T-helper 1 cell treated with Interleukin-12 subunit alpha and Interleukin-12 subunit beta and Interleukin-4 antibody, amounts not matched to agents 30 μg/mL and 1 μg/mL, for 36 hours (primary cell): Measurements from ENCODE around the gene C21orf58.

ENCODE experiments used
- H3K27ac Mint-ChIP-seq: one replicate; pipeline ENCODE4 v1.8.0; 2021; ENCODE audit warnings: mild to moderate bottlenecking, mixed read lengths
- H3K27me3 Mint-ChIP-seq: one replicate; pipeline ENCODE4 v1.8.0; 2021; ENCODE audit warnings: low read depth, mixed read lengths
- H3K36me3 Mint-ChIP-seq: one replicate; pipeline ENCODE4 v1.8.0; 2021; ENCODE audit warnings: low read depth, mixed read lengths
- H3K4me1 Mint-ChIP-seq: one replicate; pipeline ENCODE4 v1.8.0; 2021; ENCODE audit warnings: low read depth, mixed read lengths
- H3K4me3 Mint-ChIP-seq: one replicate; pipeline ENCODE4 v1.8.0; 2021; ENCODE audit warnings: mild to moderate bottlenecking, moderate library complexity, mixed read lengths
- H3K9me3 Mint-ChIP-seq: one replicate; pipeline ENCODE4 v1.8.0; 2021; ENCODE audit warnings: mixed read lengths

The C21orf58 gene

GRCh38 chr21:46284733-46285132 lies 38.9 kb downstream of the C21orf58 start:
- peak overlapping the region; percentile 100 for H3K4me3 Mint-ChIP-seq
- H3K27me3 Mint-ChIP-seq: no peaks in the 10 kb centered on the region
- H3K4me1 Mint-ChIP-seq: peaks cover 39% of the 10 kb centered on the region
- H3K27ac Mint-ChIP-seq: peak overlapping the region; percentile 89
- no peaks in the 10 kb centered on the region for H3K9me3 Mint-ChIP-seq
- peaks cover 38% of the 10 kb centered on the region for H3K36me3 Mint-ChIP-seq

- peaks cover 40% of the 10 kb centered on the region for H3K36me3 Mint-ChIP-seq
- H3K4me3 Mint-ChIP-seq: peak overlapping the region; percentile 75
- H3K4me1 Mint-ChIP-seq: peaks cover 37% of the 10 kb centered on the region
- peak overlapping the region; percentile 53 for H3K27ac Mint-ChIP-seq
- no peaks in the 10 kb centered on the region for H3K27me3 Mint-ChIP-seq
- H3K9me3 Mint-ChIP-seq: no peaks in the 10 kb centered on the region
Measured at GRCh38 chr21:46284077-46284644, 39.5 kb downstream of the C21orf58 start.

GRCh38 chr21:46274797-46275390 lies 48.8 kb downstream of the C21orf58 start:
- Mint-ChIP-seq H3K9me3 (no peaks in the 10 kb centered on the region), H3K4me3 (no peak overlapping the region), H3K27me3 (no peaks in the 10 kb centered on the region), H3K36me3 (peaks cover 44% of the 10 kb centered on the region), H3K4me1 (peaks cover 2% of the 10 kb centered on the region), H3K27ac (no peak overlapping the region)

DNA sequence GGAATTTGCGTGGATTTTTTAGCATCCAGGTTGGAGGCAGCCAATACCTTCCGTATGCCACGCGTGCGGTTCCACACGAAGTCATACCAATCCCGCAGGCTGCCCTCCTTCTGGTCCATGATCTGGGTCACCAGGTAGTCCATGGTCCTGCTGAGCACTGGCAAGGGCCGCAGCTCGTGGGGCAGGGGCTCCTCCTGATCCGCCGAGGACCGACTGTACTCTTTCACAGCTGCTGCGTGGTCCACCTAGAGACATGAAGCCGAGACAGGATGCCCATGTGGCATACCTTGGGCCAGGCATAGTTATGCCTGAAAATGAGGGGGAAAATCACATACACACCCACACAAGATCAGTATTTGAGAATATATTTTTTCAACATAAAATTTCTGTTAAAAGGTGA lies 50.3 kb downstream of the C21orf58 start:
- H3K9me3 Mint-ChIP-seq: no peaks in the 10 kb centered on the region
- peaks cover 2% of the 10 kb centered on the region for H3K4me1 Mint-ChIP-seq
- H3K36me3 Mint-ChIP-seq: peaks cover 43% of the 10 kb centered on the region
- H3K27me3 Mint-ChIP-seq: no peaks in the 10 kb centered on the region
- H3K4me3 Mint-ChIP-seq: no peak overlapping the region
- no peak overlapping the region for H3K27ac Mint-ChIP-seq

DNA sequence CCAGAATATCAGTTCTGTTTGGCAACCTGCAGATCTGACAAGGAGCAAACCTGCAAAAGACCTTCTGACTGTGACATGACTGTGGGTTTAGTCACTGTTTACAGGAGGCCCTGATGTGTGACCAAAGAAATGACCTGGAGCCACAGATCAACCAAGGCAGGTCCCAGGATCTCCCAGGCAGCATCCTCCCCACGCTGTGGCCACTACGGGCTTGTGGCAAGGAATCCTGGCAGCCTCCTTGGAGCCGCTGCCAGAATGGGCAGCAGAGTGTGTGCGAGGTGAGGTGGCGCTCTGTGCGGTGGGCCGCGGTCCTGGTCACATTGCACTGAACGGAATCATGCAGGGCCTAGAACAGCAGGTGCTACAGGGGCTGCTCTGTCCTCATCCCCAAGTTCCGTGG lies 54.2 kb downstream of the C21orf58 start:
- H3K9me3 Mint-ChIP-seq: no peaks in the 10 kb centered on the region
- no peaks in the 10 kb centered on the region for H3K4me1 Mint-ChIP-seq
- no peak overlapping the region for H3K27ac Mint-ChIP-seq
- no peaks in the 10 kb centered on the region for H3K27me3 Mint-ChIP-seq
- H3K36me3 Mint-ChIP-seq: peaks cover 50% of the 10 kb centered on the region
- no peak overlapping the region for H3K4me3 Mint-ChIP-seq

GRCh38 chr21:46268371-46268770 lies 55.3 kb downstream of the C21orf58 start:
- Mint-ChIP-seq H3K27ac (no peak overlapping the region), H3K27me3 (no peaks in the 10 kb centered on the region), H3K9me3 (no peaks in the 10 kb centered on the region), H3K36me3 (peaks cover 41% of the 10 kb centered on the region), H3K4me3 (no peak overlapping the region), H3K4me1 (no peaks in the 10 kb centered on the region)

- Mint-ChIP-seq H3K27me3 (no peaks in the 10 kb centered on the region), H3K4me1 (no peaks in the 10 kb centered on the region), H3K9me3 (no peaks in the 10 kb centered on the region), H3K4me3 (no peak overlapping the region), H3K27ac (no peak overlapping the region), H3K36me3 (peaks cover 31% of the 10 kb centered on the region)
Measured at GRCh38 chr21:46266946-46267345, 56.7 kb downstream of the C21orf58 start.

- H3K9me3 Mint-ChIP-seq: no peaks in the 10 kb centered on the region
- H3K36me3 Mint-ChIP-seq: peaks cover 33% of the 10 kb centered on the region
- no peak overlapping the region for H3K27ac Mint-ChIP-seq
- H3K27me3 Mint-ChIP-seq: no peaks in the 10 kb centered on the region
- H3K4me1 Mint-ChIP-seq: no peaks in the 10 kb centered on the region
- no peak overlapping the region for H3K4me3 Mint-ChIP-seq
Measured at GRCh38 chr21:46265736-46266525, 57.7 kb downstream of the C21orf58 start.

DNA sequence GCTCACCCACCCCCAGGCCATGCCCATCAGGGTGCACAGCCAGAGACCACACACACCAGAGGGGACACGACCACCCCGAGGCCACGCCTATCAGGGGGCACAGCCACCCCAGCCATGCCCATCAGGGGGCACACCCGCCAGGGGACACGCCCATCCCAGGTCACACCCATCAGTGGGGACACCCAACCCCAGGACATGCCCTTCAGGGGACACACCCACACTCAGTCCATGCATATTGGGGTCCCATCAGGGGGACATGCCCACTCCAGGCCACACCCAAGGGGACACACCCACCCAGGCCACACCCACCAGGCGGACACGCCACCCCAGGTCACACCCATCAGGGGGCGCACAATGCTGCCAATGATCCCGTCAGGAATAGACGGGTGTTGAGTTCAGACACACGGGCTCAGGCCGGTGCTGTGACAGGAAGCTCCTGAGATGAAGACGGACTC lies 59.0 kb downstream of the C21orf58 start:
- H3K4me3 Mint-ChIP-seq: no peak overlapping the region
- H3K4me1 Mint-ChIP-seq: no peaks in the 10 kb centered on the region
- no peaks in the 10 kb centered on the region for H3K9me3 Mint-ChIP-seq
- peaks cover 32% of the 10 kb centered on the region for H3K36me3 Mint-ChIP-seq
- H3K27ac Mint-ChIP-seq: no peak overlapping the region
- H3K27me3 Mint-ChIP-seq: no peaks in the 10 kb centered on the region

DNA sequence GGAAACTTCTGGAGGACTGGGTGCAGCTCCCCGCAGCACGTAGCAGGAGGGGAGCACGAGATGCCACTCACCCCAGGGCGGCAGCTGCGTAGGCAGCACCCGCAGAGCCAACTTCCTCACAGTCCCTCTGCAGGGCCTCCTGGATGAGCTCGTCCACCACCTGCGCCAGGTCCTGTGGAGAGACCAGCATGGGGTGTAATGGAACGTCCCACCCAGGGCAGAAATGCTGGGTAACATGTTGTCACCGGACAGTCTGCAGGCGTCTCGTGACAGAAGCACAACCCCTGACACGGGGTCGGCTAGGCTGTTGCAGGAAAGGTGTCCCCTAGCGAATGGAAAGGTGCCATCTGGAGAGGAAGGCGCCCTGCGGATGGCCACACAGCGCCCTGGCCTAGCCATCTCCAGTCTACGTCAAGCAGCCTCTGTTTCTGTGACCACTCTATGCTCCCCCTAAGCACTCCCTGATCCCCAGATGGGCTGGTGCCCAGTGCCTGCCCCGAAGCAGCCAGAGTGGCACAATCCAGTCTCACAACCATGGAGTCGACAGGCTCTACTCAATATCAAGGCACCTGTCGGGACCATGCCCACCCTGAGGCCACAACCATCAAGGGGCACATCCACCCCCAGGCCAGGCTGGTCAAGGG lies 59.5 kb downstream of the C21orf58 start:
- no peaks in the 10 kb centered on the region for H3K27me3 Mint-ChIP-seq
- H3K36me3 Mint-ChIP-seq: peaks cover 31% of the 10 kb centered on the region
- H3K27ac Mint-ChIP-seq: no peak overlapping the region
- H3K4me3 Mint-ChIP-seq: no peak overlapping the region
- no peaks in the 10 kb centered on the region for H3K4me1 Mint-ChIP-seq
- no peaks in the 10 kb centered on the region for H3K9me3 Mint-ChIP-seq

DNA sequence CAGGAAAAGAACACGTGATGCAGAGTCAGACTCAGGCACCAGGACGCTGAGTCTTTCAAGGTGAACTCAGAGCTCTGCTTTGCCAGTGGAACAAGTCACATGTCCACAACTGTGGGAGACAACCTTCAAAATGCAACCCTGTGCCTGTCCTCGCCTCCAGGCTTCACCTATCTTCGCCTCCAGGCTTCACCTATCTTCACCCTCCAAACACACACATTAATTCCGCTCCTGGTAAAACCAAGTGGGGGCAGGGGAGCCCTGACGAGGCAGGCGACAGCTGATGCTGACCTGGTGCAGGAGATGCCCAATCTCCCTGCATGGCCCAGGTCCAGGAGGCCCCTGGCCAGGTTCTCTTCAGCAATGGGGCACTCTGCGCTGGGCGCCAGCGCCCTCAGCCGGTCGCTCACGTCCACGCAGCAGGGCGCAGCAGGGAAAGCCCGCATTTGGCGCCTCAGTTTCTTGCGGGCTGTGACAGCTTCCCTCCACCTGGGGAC lies 67.1 kb downstream of the C21orf58 start:
- Mint-ChIP-seq H3K9me3 (no peaks in the 10 kb centered on the region), H3K27ac (peak overlapping the region; percentile 3), H3K4me1 (peaks cover 22% of the 10 kb centered on the region), H3K27me3 (no peaks in the 10 kb centered on the region), H3K4me3 (no peak overlapping the region), H3K36me3 (peaks cover 49% of the 10 kb centered on the region)

GRCh38 chr21:46255758-46256337 lies 67.8 kb downstream of the C21orf58 start:
- H3K36me3 Mint-ChIP-seq: peaks cover 48% of the 10 kb centered on the region
- H3K27ac Mint-ChIP-seq: no peak overlapping the region
- no peaks in the 10 kb centered on the region for H3K9me3 Mint-ChIP-seq
- peaks cover 25% of the 10 kb centered on the region for H3K4me1 Mint-ChIP-seq
- no peak overlapping the region for H3K4me3 Mint-ChIP-seq
- no peaks in the 10 kb centered on the region for H3K27me3 Mint-ChIP-seq

DNA sequence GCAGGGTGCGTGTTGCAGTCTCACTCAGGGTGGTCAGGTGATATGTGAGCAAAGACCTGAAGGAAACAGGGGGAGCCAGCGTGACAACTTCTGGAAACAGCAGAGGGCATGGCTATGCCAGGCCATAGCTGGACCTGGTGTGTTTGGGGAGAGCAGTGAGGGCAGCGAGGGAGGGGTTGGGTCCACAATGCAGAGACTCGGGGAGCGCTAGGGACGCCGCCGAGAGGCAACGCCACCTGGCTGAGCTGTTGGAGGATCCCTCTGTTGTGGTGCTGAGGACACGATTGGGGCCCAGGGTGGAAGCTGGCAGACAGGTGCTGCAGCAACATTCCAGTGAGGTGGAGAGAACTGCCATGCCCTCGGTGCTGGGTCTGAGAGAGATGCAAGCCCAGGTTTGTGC lies 68.5 kb downstream of the C21orf58 start:
- H3K4me1 Mint-ChIP-seq: peaks cover 32% of the 10 kb centered on the region
- no peaks in the 10 kb centered on the region for H3K27me3 Mint-ChIP-seq
- peaks cover 51% of the 10 kb centered on the region for H3K36me3 Mint-ChIP-seq
- no peak overlapping the region for H3K4me3 Mint-ChIP-seq
- H3K9me3 Mint-ChIP-seq: no peaks in the 10 kb centered on the region
- H3K27ac Mint-ChIP-seq: peak overlapping the region; percentile 92

- Mint-ChIP-seq H3K9me3 (no peaks in the 10 kb centered on the region), H3K4me1 (peaks cover 37% of the 10 kb centered on the region), H3K4me3 (no peak overlapping the region), H3K36me3 (peaks cover 57% of the 10 kb centered on the region), H3K27ac (peak overlapping the region; percentile 92), H3K27me3 (no peaks in the 10 kb centered on the region)
Measured at GRCh38 chr21:46254208-46254975, 69.3 kb downstream of the C21orf58 start.
